GM19025 (cell line): ENCODE results near the gene ZNF621.

Experiments used
- ATAC-seq: cut with Tn5 transposase; IDR thresholded peaks from one replicate; pipeline ENCODE4 v1.9.1; 2021; ENCODE audit warnings: mild to moderate bottlenecking, low read depth, moderate library complexity; ENCODE audit not compliant: unreplicated experiment

The ZNF621 gene

GRCh38 chr3:40524568-40525285 lies at the start of gene ZNF621:
Gene ZNF621 (plus strand): TSS chr3:40524960. CDS start chr3:40525841, 881 bp downstream.
- peak; percentile 99 for ATAC-seq

GRCh38 chr3:40476478-40477470 lies 48.0 kb upstream of the ZNF621 start, which contains the start of gene ZNF619:
Gene ZNF619 (plus strand): TSS chr3:40477122. CDS start chr3:40477980, 858 bp downstream.
- ATAC-seq, result peak; percentile 74

DNA sequence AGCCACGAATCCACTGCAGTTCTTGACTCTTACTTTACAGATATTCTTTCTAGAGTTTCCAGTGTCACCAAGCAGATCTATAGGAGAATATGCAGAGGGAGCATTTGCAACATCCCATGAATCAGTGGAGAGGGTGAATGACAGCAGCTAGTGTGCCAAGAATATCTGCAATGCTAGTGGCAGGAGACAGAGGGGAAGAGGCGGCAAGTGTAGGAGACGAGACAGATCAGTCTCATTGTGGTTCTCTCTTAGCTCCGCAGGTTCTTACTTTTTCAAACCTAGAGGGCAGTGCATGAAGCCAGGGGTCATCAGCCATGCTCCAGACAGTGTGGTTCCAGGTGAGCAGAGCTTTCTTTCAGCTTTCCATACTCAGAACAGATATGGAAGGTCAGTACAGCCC lies 47.1 kb upstream of the ZNF621 start:
- no peak for ATAC-seq

- ATAC-seq, result no peak
Observed at GRCh38 chr3:40487172-40487571, 37.6 kb upstream of the ZNF621 start.

DNA sequence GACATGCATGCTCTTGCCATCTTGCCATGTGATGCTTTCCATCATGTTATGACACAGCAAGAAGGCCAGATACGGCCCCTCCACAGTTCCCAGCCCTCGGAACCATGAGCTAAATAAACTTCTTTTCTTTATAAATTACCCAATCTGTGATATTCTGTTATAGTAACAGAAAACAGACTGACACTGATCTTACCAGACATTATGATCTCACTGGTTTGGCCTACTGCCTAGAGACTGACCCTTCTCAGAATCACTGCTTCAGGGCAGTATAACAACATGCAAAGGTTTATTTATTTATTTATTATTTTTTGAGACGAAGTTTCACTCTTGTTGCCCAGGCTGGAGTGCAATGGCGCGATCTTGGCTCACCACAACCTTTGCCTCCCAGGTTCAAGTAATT lies 33.8 kb upstream of the ZNF621 start:
- ATAC-seq, result no peak

- no peak for ATAC-seq
Observed at GRCh38 chr3:40494698-40495097, 30.1 kb upstream of the ZNF621 start.

DNA sequence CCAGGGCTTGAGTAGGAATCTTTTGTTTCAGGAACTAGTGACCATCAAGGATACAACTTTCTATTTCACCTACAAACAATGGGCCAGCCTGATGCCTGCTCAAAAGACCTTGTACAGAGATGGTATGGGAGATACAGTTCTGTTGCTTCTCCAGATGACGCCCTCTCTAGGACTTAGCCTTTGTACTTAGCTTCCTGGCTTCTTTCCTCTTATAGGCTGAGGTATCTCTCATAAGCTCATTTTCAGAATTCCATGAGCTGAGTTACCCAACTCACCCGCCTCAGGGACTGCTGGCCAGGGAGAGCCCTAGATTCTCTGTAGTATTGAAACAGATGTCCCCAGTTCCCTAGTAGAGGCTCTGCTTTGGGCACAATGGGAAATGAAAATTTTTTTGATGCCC lies 27.5 kb upstream of the ZNF621 start:
- no peak for ATAC-seq

DNA sequence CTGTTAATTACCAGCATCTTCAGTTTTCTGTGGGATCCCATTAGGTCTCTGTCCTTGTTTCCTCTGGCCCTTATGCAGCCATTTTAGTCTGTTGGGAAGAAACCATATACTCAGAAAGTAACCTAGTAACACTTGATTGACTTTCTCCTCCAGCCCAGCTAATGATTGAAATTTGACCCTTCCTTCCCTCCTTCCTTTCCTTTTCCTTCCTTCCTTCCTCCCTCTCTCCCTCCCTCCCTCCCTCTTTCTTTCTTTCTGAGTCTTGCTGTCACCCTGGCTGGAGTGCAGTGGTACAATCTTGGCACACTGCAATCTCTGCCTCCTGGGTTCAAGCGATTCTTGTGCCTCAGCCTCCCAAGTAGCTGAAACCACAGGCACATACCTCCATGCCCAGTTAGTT lies 24.8 kb upstream of the ZNF621 start:
- no peak for ATAC-seq

GRCh38 chr3:40502034-40502433 lies 22.7 kb upstream of the ZNF621 start:
- ATAC-seq, result no peak

DNA sequence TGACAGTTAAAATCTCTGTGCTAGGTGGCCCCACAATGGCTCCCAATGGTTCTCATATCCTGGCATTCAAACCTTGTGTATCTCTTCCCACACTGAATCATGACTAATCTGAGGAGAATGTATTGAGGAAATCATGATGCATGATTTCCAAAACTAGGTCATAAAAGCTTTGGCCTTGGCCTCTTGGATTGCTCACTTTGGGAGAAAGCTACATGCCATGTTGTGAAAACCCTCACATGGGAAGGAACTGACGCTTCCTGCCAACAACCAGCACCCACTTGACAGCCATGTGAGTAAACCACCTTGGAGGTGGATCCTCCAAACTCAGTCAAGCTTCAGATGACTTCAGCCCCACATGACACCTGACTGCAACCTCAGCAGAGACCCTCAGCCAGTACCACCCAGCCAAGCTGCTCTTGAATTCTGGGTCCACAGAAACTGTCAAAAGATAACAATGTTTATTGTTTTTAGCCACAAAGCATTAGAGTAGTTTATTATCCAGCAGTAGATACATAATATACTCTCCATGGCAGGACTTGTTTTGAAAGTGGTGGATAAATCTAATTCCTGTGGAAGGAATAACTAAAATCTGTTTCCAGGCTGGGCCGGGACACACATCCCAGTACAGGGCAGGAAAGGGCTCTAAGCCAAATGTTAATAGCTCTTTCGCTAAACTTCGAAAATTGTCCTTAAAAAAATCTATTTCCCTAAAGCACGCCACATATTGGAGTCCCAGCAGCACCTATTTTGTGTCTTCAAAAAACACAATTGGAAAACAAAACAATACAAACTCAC lies 19.9 kb upstream of the ZNF621 start:
- ATAC-seq, result no peak

DNA sequence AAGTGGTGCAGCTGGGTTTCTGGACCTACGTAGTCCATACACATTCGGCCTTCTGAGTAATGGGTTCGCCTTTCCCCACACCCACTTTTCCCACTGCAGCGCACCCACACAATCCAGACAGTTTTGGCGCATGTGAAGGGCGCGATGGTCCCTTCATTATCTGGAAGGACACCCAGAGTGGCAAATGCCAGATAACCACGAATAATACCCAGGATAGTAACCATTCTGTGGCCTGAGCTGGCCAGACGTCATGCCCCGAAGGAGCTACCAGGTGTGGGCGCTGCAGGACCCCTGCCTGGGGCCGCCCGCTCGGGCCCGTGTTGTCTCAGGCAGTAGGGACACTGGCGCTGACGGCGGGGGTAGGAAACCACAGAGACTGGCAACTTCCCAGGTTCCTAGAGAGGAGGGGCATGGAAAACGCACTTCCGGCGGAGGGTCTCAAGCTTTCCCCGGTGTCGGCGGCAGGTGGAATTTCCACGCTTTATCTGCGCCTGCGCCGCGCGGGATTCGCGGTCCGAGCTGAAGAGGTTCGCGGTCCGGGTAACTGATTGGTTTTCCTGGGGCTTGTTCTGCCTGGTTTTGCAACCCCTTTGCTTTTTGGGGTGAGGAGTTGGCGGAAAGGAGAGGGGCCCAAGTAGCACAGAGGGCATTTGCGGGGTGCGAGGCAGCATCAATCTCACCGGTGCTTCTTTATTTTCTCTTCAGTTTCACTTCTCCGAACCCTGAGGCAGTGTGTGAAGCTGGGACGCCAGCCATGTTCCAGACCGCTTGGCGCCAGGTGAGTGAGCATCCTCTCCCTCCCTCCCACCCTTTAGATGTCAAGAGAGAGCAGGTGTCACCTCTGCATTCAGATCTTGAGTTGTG lies 18.9 kb upstream of the ZNF621 start, which contains the start of gene ZNF620:
Gene ZNF620, plus strand, starts transcription at position 441 of the 864 bp plus-strand sequence. Its CDS starts 314 bp downstream, at position 755.
- peak; percentile 66 for ATAC-seq

- no peak for ATAC-seq
Observed at GRCh38 chr3:40511031-40511718, 13.6 kb upstream of the ZNF621 start.

DNA sequence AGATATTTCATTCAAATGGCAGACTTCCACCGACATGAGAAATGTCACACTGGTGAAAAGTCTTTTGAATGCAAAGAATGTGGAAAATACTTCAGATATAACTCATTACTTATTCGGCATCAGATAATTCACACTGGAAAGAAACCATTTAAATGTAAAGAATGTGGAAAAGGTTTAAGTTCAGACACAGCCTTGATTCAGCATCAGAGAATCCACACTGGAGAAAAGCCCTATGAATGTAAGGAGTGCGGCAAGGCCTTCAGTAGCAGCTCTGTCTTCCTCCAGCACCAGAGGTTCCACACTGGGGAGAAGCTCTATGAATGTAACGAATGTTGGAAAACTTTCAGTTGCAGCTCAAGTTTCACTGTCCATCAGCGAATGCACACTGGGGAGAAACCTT lies 8.6 kb upstream of the ZNF621 start:
- ATAC-seq, result no peak

- ATAC-seq, result no peak
Observed at GRCh38 chr3:40518067-40518466, 6.7 kb upstream of the ZNF621 start.

DNA sequence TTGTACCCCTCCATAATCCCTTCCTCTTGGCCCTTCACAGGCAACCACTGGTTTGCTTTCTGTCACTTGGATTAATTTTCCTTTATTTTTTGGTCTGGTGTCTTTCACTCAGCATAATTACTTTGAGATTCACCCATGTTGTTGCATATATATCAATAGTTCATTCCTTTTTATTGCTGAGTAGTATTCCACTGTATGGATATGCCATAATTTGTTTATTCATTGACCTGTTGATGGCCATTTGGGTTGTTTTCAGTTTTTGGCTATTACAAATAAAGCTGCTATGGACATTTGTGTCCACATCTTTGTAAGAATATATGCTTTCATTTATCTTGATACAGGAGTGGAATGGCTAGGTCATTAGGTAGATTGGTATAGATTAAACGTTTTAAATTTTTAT lies 5.9 kb upstream of the ZNF621 start:
- ATAC-seq, result no peak

DNA sequence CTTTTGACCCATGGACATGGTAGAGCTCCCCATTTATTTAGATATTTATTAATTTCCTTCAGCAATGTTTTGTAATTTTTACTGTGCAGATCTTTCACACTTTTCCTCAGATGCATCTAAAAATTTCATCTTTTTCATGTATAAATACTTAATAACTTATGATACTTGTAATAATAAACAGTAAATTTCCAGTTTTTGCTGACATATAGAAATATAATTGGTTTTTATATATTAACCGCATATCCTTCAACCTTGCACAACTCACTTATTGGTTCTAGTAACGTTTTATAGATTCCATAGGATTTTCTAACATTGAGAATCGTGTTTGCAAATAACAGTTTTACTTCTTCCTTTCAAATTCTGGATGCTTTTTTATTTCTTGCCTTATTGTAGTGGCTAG lies 3.5 kb upstream of the ZNF621 start:
- ATAC-seq, result no peak

DNA sequence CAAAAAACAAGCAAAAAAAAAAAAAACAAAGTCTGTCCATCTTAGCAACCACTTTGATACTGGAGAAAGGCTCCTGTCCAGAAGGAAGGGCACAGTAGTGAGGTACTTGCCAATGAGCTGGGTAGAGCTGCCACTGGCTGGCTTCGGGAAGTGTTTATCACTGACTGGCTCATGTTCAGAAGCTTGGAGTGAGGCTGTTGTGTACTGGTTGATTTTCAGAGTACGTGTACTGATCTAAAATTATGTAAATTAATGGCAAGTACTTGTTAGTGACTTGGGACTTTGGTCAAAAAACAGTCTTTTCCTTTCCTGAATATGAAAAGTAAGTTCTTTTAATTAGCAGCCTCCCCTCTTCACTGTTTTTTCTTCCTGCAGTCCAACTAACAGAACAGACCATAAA lies 979 bp upstream of the ZNF621 start:
- ATAC-seq, result no peak

- ATAC-seq, result no peak
Observed at GRCh38 chr3:40524222-40524567, 565 bp upstream of the ZNF621 start.

GRCh38 chr3:40528426-40528825 lies 3.7 kb downstream of the ZNF621 start:
- ATAC-seq, result no peak
